ENCODE measurements around the gene HSDL1. TPM values are rescaled to one million over a fixed set of nuclear protein-coding genes. Genes with fewer than 3 reads are reported as not detected.
"Not testable (repeated sequence)": the region's sequence is repeated elsewhere in the genome, so short reads cannot be mapped to it uniquely, and the experiment has no call there.

HSDL1 gene
- total RNA-seq, 1 experiment from 2014 or later = 56.5 TPM

DNA sequence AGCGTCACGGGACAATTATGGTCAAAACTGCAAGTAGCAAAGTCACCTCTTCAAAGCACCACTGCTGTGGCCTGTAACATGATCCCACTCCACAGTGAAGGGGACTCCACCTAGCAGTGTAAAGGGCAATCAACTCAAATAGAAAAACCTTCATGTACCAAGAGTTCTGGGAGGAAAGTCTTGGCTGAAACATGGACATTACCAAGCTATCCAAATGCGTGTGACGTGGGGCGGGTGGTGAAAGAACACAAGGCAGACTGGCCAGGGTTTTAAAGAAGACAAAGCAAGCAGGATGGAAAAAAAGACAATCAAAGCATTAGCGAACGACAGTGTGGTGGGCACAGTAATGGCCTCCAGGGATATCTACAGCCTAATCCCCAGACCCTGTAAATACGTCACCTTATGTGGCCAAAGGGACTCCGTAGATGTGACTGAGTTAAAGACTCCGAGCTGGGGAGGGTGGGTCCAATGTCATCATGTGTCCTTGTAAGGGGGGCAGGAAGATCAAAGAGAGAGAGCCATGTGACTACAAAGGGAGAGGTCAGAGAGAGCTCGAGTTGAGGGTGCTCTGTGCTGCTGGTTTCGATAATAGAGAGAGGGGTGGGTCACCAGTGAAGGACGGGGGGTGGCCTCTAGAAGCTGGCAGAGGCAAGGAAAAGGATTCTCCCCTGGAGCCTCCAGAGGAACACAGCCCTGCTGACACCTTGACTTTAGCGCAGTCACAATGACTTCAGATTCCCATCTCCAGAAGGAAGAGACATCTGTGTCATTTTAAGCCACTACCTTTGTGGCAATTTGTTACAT lies 6.0 kb downstream of the HSDL1 start:
- DNase-seq (ENCODE audit: low spot score) = peak; percentile 80

DNA sequence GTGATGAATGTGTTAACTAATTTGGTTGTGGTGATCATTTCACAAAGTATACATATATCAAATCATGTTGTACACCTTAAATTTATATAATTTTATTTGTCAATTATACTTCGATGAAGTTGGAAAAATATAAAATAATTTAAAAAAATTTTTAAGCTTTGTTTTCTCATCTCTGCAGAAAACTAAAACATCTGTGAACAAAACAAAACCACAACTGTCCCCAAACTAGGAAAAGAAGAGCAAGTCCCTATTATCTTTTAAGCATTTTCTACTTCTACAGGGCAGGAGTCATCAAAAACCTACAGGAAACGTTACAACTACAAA lies 6.5 kb downstream of the HSDL1 start:
- DNase-seq (ENCODE audit: low spot score) = no peak

DNA sequence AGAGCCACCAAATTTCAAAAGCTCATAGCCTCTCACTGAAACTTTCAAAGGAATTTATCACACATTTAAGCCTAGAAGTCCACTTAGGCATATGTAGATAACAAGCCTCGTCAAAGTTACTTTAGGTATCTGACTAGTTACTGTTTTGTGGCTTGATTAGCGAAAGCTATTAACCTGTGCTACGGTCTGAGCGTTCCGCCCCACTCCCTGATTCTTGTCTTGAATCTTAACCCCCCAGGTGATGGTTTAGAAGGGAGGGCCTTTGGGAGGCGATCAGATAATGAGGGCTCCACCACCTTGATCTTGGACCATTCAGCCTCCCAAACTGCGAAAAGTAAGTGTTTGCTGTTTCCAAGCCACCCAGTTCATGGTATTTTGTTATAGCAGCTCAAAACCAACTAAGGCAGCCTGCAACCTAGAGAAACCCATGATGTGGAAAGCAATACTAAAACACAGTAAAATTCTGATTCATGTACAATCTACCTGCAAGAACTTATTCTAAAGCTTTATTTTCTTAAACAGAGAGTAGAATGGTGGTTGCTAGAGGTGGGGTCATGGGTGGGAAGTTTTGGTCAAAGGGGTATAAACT lies 7.1 kb downstream of the HSDL1 start:
- DNase-seq (ENCODE audit: low spot score) = no peak

DNA sequence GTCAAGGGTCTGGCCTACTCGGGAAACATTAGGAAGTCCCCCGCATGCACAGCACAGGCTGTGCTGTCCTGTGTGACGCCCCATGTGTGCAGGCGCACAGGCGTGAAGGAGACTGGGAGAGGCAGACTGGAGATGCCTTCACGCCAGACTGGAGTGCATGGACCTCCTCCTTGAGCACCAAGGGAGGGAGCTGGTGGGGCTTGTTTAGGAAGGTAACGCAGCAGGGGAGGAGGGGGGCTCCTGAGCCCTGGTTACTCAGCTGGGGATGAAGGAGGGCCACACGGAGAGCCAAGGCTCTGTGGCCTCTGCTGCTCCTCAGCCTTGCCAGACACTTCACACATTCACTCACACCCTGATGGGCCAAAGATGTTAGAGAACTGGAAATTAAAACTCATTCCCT lies 7.7 kb downstream of the HSDL1 start:
- DNase-seq (ENCODE audit: low spot score) = no peak

DNA sequence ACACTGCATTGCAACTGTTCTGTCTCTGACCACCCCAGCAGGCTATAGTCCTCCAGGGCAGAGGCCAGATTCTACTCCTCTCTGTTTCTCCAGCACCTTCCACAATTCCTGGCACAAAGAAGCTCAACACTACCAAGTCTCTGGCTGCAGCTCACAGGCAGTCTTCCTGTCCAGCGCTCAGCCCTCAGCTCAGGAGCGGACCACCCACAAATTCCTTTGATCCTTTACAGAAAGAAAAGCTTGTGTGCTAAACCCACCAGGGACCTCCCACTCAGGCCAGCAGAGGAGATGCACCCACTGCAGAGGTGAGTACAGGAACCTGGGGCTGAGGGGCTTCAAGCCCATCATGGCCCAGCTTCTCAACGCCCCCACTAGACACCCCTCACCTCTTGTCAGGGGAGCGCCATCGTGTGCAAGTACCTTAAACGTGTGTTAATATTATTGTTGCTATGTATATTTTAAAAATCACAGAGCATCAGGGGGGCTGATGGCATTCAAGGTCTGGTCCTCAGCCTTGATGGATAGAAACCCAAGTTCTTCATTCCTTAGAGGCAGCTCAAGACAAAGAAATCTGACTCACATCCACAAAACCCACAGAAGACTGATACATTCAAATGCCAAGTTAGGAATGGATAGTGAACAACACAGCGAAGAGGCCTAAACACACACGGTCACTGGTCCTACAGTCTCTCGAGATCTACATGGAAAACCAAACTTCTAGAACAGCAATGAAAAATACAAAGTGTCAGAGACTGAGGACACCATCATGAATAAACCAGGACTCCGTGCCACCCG lies 8.4 kb downstream of the HSDL1 start:
- no peak for DNase-seq (ENCODE audit: low spot score)

DNA sequence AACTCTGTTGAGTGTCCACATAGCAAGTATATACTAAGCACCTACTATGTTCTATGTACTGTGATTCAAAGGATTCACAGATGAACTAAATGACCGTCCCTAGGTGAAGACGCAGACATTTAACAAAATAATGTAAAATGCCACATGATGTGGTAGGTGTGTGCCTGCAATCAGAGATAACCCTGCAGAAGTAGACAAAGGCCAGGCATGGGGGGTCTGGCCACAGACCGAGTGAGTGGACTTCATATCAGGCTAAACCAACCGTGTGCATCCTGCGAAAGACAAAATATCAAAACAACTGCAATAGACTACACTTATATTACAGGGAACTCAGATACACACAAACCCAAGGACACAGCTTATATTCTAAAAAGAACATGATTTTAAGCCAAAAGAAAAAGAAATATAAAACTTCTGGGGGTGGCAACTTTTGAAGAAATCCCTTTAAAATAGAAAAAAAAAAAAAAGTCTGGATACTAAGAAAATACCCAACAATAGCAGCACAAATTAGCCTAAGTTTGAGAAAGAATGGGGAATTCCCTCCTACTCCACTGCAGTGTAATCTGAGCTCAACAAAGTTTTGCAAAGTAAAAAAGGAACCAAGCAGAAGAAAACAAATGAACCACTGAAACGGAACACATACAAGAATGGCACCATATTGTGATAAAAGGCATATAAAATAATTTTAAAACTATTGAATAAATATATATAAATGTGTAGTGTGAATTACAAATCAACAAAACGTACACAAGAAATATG lies 12.3 kb downstream of the HSDL1 start:
- DNase-seq (ENCODE audit: low spot score) = no peak

DNA sequence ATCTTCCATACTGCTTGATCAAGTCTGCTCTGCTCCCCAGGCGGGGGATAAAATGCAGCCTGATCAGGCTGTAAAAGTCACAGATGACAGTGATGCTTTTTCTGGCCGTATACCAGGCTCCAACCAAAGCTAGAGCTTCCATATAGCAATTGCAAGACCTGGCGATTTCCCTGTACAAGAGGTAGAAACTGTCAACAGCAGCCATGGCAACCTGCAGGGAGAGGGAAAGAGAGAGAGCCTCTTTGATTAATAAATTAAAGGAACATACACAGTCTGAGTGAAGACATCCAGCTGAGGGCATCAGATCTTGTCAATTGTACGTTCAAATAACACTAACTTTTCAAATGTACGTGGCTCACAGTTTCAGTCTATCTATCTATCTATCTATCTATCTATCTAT lies 13.9 kb downstream of the HSDL1 start:
- no peak for DNase-seq (ENCODE audit: low spot score)

DNA sequence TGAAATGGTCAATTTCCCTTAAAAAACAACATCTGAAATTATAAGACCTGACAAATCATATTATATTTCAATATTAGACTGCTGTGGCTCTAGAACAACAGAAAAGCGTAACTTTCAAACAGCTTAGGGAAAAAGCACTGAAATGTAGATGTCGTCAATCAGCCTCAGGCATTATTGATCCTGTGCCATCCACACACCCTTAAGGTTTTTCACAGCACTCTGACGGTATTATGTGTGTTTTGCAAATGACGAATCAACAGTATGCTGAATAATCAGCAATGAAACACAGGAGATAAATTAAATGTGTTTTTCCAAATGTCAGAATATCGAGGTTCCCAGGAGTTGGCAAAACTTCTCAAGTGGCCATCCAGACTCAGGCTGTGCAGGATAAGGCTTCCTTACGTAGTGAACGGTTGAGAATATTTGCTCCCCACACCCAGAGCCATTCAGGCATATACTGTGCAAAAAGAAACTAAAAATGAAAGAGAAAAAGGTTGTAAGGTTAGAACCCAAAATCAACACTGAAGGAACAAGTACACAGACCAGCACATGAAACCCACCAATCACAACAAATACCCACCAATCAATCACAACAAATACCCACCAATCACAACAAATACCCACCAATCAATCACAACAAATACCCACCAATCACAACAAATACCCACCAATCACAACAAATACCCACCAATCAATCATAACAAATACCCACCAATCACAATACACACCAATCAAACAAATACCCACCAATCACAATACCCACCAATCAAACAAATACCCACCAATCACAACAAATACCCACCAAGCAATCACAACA lies 20.5 kb downstream of the HSDL1 start:
- DNase-seq (ENCODE audit: low spot score) = no peak

DNA sequence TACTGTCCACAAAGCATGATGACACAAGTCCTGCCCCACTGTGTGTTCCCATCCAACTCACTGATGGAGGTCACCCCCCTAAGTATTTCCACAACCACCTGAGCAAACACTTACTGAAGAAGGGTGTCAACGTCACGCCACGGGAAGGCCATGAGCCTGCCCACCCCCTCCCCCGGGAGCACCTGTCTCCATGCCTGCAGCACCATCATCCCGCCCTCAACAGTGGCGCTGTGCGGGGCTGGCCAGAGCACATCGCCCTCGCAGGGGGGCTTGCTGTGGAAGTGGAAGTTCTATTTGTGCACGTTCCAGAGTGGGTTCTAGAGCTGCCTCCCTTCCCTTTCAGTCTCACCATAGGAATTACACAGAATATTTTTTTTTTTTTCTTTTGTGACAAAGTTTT lies 24.0 kb downstream of the HSDL1 start:
- DNase-seq (ENCODE audit: low spot score) = no peak

DNA sequence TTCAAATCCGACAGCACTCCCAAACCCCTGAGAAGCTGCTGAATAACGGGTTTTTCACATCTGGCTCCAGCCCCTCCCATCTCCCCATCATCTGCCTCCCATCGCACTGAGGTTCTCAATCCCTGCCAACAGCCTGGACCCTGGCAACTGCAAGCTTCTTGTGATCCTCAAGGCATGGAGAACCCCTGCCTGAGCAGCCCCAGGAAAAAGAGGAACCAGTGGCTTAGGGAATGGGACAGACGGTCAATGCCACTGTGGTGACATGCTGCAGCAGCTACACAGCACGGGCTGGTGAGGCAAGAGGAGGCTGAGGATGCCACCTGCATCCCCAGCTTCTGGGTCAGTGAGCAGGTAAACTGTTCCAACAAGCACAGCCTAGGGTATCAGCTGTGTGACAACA lies 25.0 kb downstream of the HSDL1 start:
- no peak for DNase-seq (ENCODE audit: low spot score)

DNA sequence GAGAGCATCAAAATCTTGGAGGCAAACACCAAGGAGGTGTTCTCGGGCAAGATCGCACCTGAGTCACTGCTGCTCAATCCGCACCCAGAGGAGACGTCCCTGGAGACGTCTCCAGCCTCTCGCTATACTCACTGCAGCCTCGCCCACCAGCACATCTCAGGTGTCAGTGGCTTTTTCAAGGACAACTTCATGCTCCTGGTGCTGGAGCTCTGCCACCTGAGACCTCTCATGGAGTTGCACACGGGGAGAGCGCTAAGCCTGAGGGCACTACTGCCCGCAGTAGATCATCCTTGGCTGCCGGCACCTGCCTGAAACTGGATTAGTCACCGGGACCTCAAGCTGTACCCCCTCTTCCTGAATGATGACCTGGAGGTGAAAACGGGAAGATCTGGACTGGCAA lies 25.6 kb downstream of the HSDL1 start:
- no peak for DNase-seq (ENCODE audit: low spot score)

DNA sequence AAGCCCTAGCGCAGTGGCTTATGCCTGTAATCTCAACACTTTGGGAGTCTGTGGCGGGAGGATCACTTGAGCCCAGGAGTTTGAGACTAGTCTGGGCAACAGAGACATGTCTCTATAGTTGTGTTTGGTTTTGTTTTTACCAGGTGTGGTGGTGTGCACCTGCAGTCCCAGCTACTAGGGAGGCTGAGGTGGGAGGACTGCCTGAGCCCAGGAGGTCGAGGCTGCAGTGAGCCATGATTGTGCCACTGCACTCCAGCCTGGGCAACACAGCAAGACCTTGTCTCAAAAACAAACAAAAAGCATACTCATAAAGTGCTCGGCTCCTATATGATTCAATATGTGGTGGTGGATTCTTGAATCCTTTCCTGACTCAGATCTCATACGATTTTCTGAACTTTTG lies 26.7 kb downstream of the HSDL1 start:
- DNase-seq (ENCODE audit: low spot score) = not testable (repeated sequence)

DNA sequence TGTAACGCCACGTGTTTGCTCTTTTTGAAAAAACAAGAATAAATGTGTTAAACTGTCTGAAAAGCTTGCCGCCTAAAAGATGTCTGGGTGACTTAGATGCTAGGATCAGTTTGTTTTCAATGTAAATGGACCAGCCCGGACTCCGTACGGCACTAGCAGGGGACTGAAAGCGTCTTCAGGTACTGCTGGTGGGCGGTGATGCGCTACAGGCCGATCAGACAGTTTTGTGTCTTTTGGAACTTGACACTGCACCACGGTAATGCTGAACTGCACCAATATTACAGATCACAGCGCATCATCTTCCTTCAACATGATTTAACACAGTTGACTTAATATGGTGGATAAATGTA lies 27.5 kb downstream of the HSDL1 start:
- no peak for DNase-seq (ENCODE audit: low spot score)

DNA sequence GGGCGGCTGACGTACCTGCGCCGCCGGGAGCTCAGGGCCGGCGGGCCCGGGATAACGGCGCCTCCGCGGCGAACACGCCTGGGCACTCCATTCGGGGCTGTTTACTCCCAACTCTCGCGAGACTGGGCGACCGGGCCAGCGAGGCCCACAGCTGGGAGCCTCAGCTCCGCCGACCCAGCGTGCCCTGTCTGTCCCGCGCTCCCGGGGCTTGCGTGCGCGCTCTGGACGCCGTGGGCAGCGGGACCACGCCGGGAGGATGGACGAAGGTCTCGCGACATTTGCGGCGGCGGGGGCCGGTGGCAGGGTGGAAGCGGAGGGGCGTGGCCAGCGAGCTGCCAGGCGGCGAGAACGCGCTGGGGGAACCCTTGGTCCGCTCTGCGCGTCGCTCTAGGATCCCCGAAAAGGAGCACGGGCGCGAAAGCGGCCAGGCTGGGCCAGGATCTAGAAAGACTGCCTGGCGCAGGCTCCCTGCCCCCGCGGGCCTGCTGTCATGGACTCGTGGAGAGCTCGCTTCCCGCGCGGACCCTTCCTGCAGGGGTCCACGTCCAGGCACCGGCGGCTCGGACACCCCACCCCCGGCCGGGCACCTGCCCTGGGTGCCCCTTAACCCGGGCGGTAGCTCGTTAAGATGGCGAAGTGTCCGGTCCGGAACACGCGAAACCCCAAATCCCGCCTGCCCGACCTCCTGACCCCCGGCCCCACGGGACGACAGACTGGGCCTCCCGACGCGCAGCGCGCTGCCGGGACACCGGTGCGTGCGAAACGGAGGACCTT lies 28.1 kb downstream of the HSDL1 start, which contains the start of gene MBTPS1:
TSS of gene MBTPS1 (minus strand) at position 223 of the 774 bp plus-strand sequence. CDS start 15,159 bp downstream, outside the sequence.
- DNase-seq (ENCODE audit: low spot score) = peak; percentile 93

DNA sequence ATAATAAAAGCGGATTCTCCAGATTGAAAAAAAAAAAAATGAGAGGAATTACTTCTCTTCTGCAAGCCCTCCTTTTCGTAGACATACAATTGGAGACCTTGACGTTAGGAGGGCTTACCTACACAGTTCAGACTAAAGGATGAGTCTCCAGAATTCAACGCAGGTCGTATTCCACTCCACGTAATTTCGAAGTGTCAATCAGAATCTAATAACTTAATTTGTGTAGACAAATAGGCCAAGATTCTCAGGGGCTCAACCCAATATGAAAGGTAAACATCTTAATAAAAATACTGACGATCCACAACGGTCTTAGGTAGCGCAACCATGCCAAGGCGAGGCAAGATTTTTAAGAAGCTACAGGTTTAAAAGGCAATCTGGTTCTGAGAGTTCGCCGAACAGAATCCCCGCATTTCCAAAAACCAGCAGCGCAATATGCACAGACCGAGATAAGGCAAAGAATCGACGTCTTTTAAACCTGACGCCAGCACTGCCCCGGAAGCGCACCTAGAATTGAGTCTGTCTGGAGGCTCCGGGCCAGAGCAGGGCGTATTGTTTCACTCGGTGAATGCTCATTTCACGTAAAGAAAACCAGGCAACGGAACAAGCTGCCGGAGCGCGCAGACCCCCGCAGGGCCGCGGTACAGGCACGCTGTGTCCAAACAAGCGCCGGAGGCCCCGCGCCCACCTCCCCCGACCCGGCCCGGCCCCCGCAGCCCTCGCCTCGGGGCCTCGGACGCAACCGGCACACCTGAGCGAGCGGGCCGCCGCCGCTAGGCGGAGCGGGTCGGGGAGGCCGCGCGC lies 28.9 kb downstream of the HSDL1 start:
- peak; percentile 28 for DNase-seq (ENCODE audit: low spot score)

DNA sequence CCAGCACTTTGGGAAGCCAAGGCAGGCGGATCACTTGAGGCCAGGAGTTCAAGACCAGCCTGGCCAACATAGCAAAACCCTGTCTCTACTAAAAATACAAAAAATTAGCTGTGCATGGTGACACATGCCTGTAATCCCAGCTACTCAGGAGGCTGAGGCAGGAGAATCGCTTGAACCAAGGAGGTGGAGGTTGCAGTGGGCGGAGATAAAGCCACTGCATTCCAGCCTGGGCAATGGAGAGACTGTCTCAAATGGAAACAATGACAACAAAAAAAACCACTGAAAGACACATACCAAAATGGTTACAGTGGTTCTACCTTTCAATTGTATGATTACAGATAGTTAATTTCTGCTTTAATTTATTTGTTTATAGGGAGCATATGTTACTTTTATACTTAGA lies 33.0 kb downstream of the HSDL1 start:
- not testable (repeated sequence) for DNase-seq (ENCODE audit: low spot score)

DNA sequence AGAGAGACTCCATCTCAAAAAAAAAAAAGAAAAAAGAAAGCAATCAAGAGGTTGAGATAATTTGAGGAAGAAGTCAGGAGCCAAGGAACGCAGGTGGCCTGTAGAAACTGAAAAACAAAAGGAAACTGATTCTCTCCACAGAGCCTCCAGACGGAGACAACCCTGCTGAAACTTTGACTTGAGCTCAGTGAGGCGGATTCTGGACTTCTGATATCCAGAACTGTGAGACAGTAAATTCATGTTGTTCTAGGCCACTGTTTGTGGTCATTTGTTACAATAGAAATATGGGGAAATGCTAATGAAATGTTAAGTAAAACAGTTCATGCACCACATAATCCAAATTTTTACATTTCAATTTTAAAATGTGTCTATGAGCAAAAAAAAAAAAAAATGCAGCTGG lies 33.5 kb downstream of the HSDL1 start:
- no peak for DNase-seq (ENCODE audit: low spot score)

DNA sequence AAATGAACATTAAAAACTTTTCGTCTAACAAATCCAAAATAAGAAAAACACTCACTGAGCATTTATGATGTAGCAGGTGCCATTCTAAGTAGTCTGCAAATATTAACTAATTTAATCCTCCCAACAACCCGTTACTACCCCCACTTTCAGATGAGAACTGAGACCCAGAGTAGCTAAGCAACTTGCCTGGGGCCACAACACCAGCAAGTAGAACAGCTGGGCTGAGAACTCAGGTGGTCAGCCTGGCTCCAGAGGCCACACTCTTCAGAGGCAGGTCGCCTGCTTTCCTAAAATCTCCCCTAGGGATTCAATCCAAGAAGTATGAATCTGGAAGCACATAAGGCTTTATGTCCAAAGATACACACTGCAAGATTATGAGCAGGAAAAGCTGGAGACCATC lies 34.5 kb downstream of the HSDL1 start:
- no peak for DNase-seq (ENCODE audit: low spot score)

DNA sequence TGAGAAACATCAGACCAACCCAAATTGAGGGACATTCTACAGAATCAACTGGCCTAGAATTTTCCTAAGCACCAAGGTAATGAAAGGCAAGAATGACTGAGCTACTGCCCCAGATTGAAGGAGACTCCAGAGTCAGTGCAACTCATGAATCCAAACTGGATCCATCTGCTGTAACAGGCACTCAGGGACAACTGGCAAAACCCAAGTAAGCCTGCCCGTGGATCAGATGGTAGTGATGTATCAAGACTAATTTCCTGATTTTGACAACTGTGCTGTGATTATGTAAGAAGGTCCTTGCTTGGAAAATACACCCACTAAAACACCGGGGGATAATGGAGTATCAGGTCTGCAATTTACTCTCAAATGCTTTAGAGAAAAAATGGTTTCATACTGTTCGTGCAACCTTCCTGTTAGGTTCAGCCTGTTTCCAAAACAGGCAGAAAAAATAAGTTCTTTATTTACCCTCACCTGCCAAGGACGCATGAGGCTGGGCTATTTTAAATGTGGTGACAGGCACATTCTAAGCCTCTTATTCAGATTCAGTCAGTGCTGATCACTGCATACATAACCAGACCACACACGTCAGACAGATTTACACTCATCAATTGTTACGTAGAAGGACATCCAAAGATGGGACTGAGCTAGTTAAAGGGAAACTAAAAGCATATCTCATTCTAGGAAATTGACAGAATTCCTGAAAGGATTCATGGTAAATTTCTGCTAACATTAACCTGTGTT lies 35.2 kb downstream of the HSDL1 start:
- DNase-seq (ENCODE audit: low spot score) = no peak

Data from A172 (cell line).